Peyer's patch (tissue), 4 donors: ENCODE measurements around the gene C11orf54.

Source experiments
- POLR2A ChIP-seq, 2 donors: fragments of 450-650 bp; IDR thresholded peaks; one replicate each; pipeline ENCODE4 v1.5.1; 2017; ENCODE audit warnings: antibody characterized with exemption in 2 of 2, mild to moderate bottlenecking in 2 of 2, moderate library complexity in 2 of 2
- TF ChIP-seq, protein P1 (sequence below), 6 experiments: fragments of 450-650 bp in 4 of 6; fragments of 200-600 bp in 2 of 6; sonication (generic) in 1 of 6; IDR thresholded peaks; one replicate each; pipeline ENCODE4 v1.5.1; 2017 to 2019; ENCODE audit warnings: antibody characterized with exemption in 6 of 6, mild to moderate bottlenecking in 3 of 6, moderate library complexity in 1 of 6

DNA sequence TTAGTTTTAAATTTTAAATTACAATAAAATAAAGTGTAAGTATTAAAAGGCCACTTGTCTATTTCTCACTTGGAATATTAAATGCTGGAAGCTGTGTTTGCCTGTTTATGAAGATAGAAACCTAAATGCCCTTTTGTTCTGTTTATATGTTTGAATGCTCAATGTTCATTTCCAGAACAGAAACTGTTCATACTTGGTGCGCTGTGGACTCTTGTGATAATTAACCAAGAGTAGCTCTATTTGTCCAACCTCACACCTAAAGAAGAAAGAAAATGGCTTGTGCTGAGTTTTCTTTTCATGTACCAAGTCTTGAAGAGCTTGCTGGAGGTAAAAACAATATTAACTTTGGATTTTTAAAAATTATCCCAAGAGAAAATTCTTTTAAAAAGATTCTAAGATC, 5.7 kb downstream of the C11orf54 start:
- no peak for TF ChIP-seq POLR2A (IDR thresholded peaks at IDR 0.05)
- TF ChIP-seq, protein P1, sequence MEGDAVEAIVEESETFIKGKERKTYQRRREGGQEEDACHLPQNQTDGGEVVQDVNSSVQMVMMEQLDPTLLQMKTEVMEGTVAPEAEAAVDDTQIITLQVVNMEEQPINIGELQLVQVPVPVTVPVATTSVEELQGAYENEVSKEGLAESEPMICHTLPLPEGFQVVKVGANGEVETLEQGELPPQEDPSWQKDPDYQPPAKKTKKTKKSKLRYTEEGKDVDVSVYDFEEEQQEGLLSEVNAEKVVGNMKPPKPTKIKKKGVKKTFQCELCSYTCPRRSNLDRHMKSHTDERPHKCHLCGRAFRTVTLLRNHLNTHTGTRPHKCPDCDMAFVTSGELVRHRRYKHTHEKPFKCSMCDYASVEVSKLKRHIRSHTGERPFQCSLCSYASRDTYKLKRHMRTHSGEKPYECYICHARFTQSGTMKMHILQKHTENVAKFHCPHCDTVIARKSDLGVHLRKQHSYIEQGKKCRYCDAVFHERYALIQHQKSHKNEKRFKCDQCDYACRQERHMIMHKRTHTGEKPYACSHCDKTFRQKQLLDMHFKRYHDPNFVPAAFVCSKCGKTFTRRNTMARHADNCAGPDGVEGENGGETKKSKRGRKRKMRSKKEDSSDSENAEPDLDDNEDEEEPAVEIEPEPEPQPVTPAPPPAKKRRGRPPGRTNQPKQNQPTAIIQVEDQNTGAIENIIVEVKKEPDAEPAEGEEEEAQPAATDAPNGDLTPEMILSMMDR (IDR thresholded peaks at IDR 0.05) = no peak
